Endothelial cell of umbilical vein (primary cell): ENCODE results near the gene PLAGL2.

Experiments
- EZH2 ChIP-seq: IDR thresholded peaks from 2 replicates; pipeline ENCODE4 v1.6.1; 2012; ENCODE audit warnings: borderline replicate concordance, low read depth, mild to moderate bottlenecking, moderate library complexity, low read length, inconsistent platforms; ENCODE audit not compliant: severe bottlenecking
- GATA2 ChIP-seq: IDR thresholded peaks from 2 replicates; pipeline ENCODE4 v1.7.0; 2011; ENCODE audit warnings: low read depth, mild to moderate bottlenecking, moderate library complexity, mixed read lengths, low read length; ENCODE audit not compliant: insufficient read length, insufficient read depth
- POLR2A ChIP-seq: IDR thresholded peaks from 2 replicates; pipeline ENCODE4 v1.6.1; 2012; ENCODE audit warnings: low read depth, mild to moderate bottlenecking, control low read depth, low read length
- POLR2AphosphoS5 ChIP-seq: IDR thresholded peaks from 2 replicates; pipeline ENCODE4 v1.6.1; 2012; ENCODE audit warnings: low read depth, mild to moderate bottlenecking, control low read depth, low read length, moderate library complexity; ENCODE audit not compliant: insufficient read depth
- TF ChIP-seq, protein P1 (sequence below): IDR thresholded peaks from 2 replicates; pipeline ENCODE4 v1.6.1; 2011; ENCODE audit not compliant: insufficient read depth, insufficient read length
- TF ChIP-seq, protein P2 (sequence below), 2 donors: IDR thresholded peaks; 1 replicate in 1 of 2; 2 replicates in 1 of 2; pipeline ENCODE4 v1.5.1; 2011; ENCODE audit warnings: low read length in 2 of 2, mild to moderate bottlenecking in 2 of 2, moderate library complexity in 2 of 2, control low read depth in 1 of 2, inconsistent platforms in 1 of 2, low read depth in 1 of 2; ENCODE audit not compliant: insufficient read depth in 1 of 2; ENCODE audit errors: extremely low read depth in 1 of 2

DNA sequence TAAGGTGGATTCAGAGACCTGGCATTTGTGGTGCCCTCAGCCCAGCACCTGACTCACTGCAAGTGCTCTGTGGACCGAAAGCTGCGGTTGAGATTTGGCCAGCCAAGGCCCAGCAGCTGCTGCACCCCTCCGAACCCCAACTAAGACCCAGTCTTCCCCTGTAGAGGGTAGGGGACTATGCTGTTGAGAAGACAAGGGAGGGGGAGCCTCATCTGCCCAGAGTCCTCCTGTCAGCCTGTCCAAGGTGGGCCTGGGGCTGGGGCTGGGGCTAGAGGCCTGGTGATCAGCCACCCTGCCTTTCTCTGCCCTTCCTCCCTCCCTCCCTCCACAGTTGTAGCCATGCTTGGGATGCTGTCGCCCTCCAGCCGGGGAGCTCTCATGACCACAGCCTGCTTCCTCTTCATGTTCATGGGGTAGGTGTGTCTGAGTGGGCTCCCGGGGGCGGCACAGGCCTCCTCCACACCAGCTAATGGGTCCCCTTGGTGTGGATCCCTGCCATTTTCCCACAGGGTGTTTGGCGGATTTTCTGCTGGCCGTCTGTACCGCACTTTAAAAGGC is 57.2 kb downstream of the PLAGL2 start:
- TF ChIP-seq POLR2A (no peak), GATA2 (no peak), EZH2 (no peak), POLR2AphosphoS5 (no peak)
- TF ChIP-seq, protein P1, sequence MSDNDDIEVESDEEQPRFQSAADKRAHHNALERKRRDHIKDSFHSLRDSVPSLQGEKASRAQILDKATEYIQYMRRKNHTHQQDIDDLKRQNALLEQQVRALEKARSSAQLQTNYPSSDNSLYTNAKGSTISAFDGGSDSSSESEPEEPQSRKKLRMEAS = no peak
- TF ChIP-seq, protein P2, sequence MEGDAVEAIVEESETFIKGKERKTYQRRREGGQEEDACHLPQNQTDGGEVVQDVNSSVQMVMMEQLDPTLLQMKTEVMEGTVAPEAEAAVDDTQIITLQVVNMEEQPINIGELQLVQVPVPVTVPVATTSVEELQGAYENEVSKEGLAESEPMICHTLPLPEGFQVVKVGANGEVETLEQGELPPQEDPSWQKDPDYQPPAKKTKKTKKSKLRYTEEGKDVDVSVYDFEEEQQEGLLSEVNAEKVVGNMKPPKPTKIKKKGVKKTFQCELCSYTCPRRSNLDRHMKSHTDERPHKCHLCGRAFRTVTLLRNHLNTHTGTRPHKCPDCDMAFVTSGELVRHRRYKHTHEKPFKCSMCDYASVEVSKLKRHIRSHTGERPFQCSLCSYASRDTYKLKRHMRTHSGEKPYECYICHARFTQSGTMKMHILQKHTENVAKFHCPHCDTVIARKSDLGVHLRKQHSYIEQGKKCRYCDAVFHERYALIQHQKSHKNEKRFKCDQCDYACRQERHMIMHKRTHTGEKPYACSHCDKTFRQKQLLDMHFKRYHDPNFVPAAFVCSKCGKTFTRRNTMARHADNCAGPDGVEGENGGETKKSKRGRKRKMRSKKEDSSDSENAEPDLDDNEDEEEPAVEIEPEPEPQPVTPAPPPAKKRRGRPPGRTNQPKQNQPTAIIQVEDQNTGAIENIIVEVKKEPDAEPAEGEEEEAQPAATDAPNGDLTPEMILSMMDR (IDR thresholded peaks at IDR 0.05; ENCODE audit: extremely low read depth in 1 of 2, insufficient read depth in 1 of 2, low read depth in 1 of 2, low read length in 2 of 2) = no peak
